Glutamatergic neuron (in vitro differentiated cells): ENCODE results near the gene ZMAT1. TPM values are rescaled to one million over a fixed set of nuclear protein-coding genes. Genes with fewer than 3 reads are reported as not detected.
A peak's percentile ranks its signal among the peaks of the same experiment; 100 is the strongest.

Experiments used
- DNase-seq: peaks from one replicate; pipeline ENCODE4 v3.0.0; 2022
- H3K27ac Mint-ChIP-seq: one replicate; pipeline ENCODE4 v1.8.0; 2020; ENCODE audit warnings: mild to moderate bottlenecking, mixed read lengths, inconsistent platforms; ENCODE audit not compliant: unreplicated experiment
- H3K27me3 Mint-ChIP-seq: one replicate; pipeline ENCODE4 v1.8.0; 2020; ENCODE audit warnings: mild to moderate bottlenecking, moderate library complexity, mixed read lengths, inconsistent platforms; ENCODE audit not compliant: unreplicated experiment
- H3K36me3 Mint-ChIP-seq: one replicate; pipeline ENCODE4 v1.8.0; 2020; ENCODE audit warnings: mild to moderate bottlenecking, mixed read lengths, inconsistent platforms; ENCODE audit not compliant: unreplicated experiment
- H3K4me1 Mint-ChIP-seq: one replicate; pipeline ENCODE4 v1.8.0; 2020; ENCODE audit warnings: mild to moderate bottlenecking, low read depth, mixed read lengths, inconsistent platforms; ENCODE audit not compliant: unreplicated experiment
- H3K4me3 Mint-ChIP-seq: one replicate; pipeline ENCODE4 v1.8.0; 2020; ENCODE audit warnings: mild to moderate bottlenecking, mixed read lengths, inconsistent platforms; ENCODE audit not compliant: unreplicated experiment
- H3K9me3 Mint-ChIP-seq: one replicate; pipeline ENCODE4 v1.8.0; 2020; ENCODE audit warnings: mild to moderate bottlenecking, moderate library complexity, mixed read lengths, inconsistent platforms; ENCODE audit not compliant: unreplicated experiment
- CTCF ChIP-seq: fragments of 200-600 bp; sonication (generic); IDR thresholded peaks from one replicate; pipeline ENCODE4 v1.5.0; 2021; ENCODE audit not compliant: partially characterized antibody, unreplicated experiment
- total RNA-seq: library from RNA; stranded (reverse); fragmentation: NEBNext Ultra II Directional; extraction: Animal tissue kit (Norgen Biotek cat#: 25700); gene quantifications from one replicate; pipeline ENCODE4 v1.2.1, GENCODE V29; 2021; ENCODE audit not compliant: unreplicated experiment

ZMAT1 gene
- total RNA-seq, 1 donor from 2014 or later = 5.2 TPM

GRCh38 chrX:101957174-101957573 lies 25.3 kb upstream of the ZMAT1 start:
- Mint-ChIP-seq H3K27ac (no peak overlapping the region), H3K27me3 (peaks cover 2% of the 10 kb centered on the region), H3K9me3 (peaks cover 2% of the 10 kb centered on the region), H3K36me3 (no peaks in the 10 kb centered on the region), H3K4me3 (no peak overlapping the region), H3K4me1 (no peaks in the 10 kb centered on the region)
- no peak for TF ChIP-seq CTCF
- DNase-seq = no peak

- Mint-ChIP-seq H3K9me3 (peaks cover 2% of the 10 kb centered on the region), H3K36me3 (no peaks in the 10 kb centered on the region), H3K4me3 (no peak overlapping the region), H3K27me3 (peaks cover 3% of the 10 kb centered on the region), H3K27ac (no peak overlapping the region), H3K4me1 (no peaks in the 10 kb centered on the region)
- no peak for TF ChIP-seq CTCF
- DNase-seq = no peak
These were observed 24.7 kb upstream of the ZMAT1 start for GRCh38 chrX:101956556-101956955.

GRCh38 chrX:101950581-101950980 lies 18.8 kb upstream of the ZMAT1 start:
- Mint-ChIP-seq H3K9me3 (peaks cover 2% of the 10 kb centered on the region), H3K4me3 (no peak overlapping the region), H3K36me3 (no peaks in the 10 kb centered on the region), H3K4me1 (no peaks in the 10 kb centered on the region), H3K27me3 (peaks cover 5% of the 10 kb centered on the region), H3K27ac (no peak overlapping the region)
- no peak for TF ChIP-seq CTCF
- DNase-seq = no peak

GRCh38 chrX:101932249-101932570 lies 383 bp upstream of the ZMAT1 start:
- peak overlapping the region; percentile 76 for H3K27ac Mint-ChIP-seq
- peaks cover 5% of the 10 kb centered on the region for H3K9me3 Mint-ChIP-seq
- peak overlapping the region; percentile 73 for H3K4me3 Mint-ChIP-seq
- peaks cover 4% of the 10 kb centered on the region for H3K4me1 Mint-ChIP-seq
- H3K36me3 Mint-ChIP-seq = no peaks in the 10 kb centered on the region
- no peak for TF ChIP-seq CTCF
- peaks cover 2% of the 10 kb centered on the region for H3K27me3 Mint-ChIP-seq
- no peak for DNase-seq

- DNase-seq = no peak
- Mint-ChIP-seq H3K27me3 (peaks cover 2% of the 10 kb centered on the region), H3K27ac (peak overlapping the region; percentile 75), H3K4me3 (peak overlapping the region; percentile 90), H3K36me3 (no peaks in the 10 kb centered on the region), H3K9me3 (peaks cover 5% of the 10 kb centered on the region), H3K4me1 (peaks cover 4% of the 10 kb centered on the region)
- no peak for TF ChIP-seq CTCF
These were observed 715 bp downstream of the ZMAT1 start for GRCh38 chrX:101931136-101931487.
